GM18505 (cell line): ENCODE measurements around the gene AFF1.
"Not testable (repeated sequence)": the region's sequence is repeated elsewhere in the genome, so short reads cannot be mapped to it uniquely, and the experiment has no call there.

Source experiments
- ATAC-seq: cut with Tn5 transposase; IDR thresholded peaks from one replicate; pipeline ENCODE4 v1.9.1; 2021; ENCODE audit not compliant: unreplicated experiment
- POLR2A ChIP-seq: IDR thresholded peaks from 4 replicates; pipeline ENCODE4 v1.6.1; 2011; ENCODE audit warnings: borderline replicate concordance; ENCODE audit not compliant: insufficient read depth, insufficient read length; ENCODE audit errors: extremely low read depth

The AFF1 gene

DNA sequence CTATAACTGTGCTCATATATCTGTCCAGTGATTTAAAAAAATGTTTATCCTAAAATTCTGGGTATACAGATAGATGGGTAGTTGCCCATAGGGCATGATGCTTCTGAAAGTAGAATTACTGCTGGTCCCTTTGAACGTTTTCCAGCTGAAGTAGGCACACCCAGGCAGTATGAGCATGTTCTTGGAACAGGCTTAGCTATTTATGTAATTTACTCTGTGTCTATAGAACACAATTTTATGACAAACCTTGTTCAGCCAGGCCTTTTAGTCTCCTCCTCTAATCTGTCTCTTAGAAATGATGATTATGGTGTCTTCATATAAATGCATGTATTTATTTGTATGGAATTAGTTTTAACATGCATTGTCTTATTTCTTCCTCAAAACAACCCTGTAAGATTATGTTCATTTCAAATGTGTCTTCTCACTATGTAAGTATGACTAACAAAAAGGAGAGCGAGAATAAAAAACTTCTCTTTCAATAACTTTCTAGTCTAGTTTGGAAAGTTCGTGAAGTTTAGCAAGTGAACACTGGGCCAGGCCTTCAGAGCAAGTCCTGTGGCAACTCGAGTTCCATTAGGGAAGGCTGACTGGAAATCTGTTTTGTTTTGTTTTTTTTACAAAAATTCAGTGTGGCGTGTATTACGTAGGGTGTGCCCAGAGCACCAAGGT lies 142.0 kb downstream of the AFF1 start:
- no peak for ATAC-seq
- TF ChIP-seq POLR2A = no peak

DNA sequence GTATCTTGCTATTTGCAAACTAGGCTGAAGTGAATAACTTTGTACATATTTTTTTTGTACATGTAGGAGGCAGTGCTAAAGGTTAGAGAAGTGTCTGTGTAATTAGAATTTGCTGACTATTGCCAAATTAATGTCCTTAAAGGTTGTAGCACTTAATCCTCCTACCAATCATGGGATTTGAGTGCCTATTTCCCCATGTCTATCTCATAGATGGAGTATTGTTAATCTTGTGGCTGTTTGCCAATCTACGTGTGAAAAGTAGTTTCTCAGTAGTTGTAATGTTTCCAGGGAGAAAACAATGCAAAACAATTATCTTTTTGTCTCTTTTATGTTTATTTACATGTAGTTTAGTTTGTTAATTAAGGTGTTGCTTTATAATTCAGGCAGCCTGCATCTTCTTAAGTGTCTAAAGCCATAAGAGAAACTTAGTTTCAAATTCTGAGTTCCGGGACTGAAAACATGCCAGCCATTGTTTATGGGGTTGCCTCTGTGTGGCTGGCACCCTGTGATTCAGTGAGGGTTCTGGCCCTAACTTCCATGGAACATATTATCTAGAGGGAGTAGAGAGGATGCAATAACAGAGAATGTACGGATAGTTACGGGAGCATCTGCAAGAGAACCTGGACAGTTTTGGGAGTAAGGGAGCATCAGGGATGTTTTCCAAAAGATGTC lies 143.2 kb downstream of the AFF1 start:
- no peak for ATAC-seq
- TF ChIP-seq POLR2A = no peak

DNA sequence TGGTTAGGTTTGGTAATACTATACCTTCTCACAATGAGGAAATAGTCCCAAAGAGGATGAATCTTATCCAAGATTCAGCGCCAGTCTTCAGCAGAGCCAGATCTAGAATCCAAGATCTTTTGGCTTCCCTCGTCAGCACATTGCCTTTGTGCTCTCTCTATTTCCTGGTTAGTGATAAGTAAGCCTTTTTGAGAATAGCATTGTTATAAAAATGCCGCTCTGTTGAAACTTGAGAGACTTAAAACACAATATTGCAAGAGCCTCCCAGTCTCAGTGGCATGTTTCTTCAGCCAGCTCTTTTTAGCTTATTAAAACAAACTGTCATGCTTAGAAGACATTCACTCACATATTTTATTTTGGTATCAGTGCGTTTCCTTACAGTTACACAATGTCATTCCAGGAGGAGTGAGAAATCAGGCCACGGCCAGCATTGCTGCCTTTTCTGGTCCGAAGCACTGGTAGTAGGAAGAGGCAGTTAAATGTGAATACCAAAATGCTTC lies 144.2 kb downstream of the AFF1 start:
- ATAC-seq = no peak
- TF ChIP-seq POLR2A = no peak

DNA sequence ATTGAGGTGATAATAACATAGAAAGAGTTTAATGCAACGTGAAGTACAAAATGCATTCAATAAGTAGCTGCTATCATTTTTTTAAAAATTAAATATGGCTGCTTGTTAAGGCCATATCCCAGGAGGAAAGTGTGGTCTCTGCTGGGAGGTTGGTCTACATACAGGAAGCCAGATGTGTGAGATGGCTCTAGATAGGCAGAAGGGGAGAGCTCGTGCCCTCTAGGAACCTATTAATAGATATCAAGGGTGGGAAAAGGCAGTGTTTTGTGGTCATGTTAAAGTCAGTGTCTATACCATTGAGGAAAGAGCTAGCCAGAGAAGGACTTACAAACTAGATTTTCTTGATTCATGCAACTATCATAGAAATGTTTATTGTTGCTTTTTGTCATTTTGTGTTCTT lies 145.2 kb downstream of the AFF1 start:
- TF ChIP-seq POLR2A = no peak

DNA sequence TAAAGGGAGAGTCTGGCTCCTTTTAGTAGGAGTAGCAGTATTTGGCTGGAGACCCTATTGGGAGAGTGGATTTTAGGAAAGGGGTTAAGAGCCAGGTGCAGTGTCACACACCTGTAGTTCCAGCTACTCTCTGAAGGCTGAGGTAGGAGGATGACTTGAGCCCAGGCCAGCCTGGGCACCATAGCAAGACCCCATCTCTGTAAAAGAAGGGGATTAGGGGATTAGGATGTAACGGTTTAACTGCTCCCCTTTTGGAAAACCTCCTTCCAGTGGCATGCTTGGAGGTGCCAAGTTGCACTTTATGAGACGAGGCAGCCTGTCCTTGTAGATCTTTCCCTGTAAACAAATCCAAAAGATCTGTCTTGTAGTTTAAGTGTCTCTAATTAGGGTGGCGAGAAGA lies 145.7 kb downstream of the AFF1 start:
- no peak for ATAC-seq
- no peak for TF ChIP-seq POLR2A

More for the DNA sequence above, 145.2 kb downstream of the AFF1 start:
- no peak for ATAC-seq

DNA sequence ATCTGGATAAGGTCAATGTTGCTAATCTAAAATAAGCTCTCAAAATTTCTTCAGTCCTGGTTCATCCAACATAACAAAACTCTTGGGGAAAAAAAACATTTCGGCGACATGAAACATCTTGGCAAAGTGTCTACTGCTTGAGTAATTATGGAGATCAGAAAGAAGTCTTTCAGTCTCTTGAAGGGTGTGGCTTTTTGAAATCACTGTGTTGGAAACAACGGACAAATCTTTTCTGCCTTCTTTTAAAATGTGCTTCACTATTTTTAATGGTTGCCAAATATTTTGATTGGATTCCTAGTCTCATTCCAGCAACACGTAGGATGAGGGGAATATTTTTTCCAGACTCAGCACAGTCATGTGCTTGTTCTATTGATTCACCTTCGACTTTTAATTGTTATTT lies 147.0 kb downstream of the AFF1 start:
- TF ChIP-seq POLR2A = no peak

DNA sequence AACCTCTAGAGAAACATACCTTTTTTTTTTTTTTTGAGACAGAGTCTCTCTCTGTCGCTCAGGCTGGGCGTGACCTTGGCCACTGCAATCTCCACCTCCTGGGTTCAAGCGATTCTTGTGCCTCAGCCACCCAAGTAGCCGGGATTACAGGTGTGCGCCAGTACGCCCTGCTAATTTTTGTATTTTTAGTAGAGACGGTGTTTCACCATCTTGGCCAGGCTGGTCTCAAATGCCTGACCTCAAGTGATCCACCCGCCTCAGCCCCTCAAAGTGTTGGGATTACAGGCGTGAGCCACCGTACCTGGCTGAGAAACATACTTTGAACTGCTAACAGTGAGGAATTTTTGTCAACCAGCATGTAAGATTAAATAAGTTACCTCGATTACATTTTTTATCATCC lies 150.9 kb downstream of the AFF1 start:
- ATAC-seq = not testable (repeated sequence)

More for the DNA sequence above, 147.0 kb downstream of the AFF1 start:
- no peak for ATAC-seq

DNA sequence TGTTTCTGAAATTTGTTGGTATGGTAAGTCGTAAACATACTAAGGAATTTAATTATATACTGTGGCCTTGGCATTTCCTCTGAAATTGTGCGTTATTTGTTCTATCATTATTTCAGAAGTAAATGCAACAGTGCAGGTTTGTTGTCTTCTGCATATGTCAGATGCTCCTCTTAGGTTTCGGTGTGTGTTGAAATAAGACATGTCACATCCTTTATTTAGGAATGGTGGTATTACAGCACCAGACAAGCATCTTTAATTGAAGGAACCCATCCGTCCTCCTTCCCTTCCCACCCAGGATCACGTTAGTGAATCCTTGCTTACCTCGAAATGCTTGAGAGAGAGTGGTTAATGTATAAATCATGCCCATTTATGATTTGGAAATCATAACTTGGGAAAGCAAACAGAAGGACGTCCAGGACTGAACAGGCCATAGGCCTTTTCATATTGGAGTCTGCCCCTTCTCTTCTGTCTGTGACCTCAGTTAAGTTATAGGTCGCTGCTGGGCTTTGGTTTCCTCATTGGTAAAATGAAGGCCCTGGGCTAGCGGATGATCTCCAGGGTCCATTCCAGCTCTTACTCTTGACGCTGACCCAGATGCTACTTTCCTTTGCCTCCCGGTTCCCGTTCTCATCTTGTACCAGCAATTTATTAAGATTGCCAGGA lies 151.5 kb downstream of the AFF1 start:
- no peak for TF ChIP-seq POLR2A
- ATAC-seq = no peak

DNA sequence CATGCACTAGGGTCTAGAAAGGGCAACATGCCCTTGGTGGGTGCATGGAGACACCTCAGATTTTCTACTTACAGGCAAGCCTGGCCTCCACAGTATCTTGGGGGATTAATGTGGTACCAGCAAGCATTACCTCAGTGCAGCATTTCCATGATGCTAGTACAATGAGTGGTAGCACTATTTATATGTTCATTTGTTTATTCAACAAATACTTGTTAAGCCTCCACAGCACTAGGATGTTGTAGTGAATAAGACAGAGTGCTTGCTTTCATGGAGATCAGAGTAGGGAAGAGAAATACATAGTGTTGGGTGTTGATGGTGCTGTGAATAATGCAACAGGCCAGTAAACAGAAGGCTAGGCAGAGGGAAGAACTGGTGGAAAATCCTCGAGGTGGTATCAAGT lies 152.2 kb downstream of the AFF1 start:
- no peak for TF ChIP-seq POLR2A
- no peak for ATAC-seq

DNA sequence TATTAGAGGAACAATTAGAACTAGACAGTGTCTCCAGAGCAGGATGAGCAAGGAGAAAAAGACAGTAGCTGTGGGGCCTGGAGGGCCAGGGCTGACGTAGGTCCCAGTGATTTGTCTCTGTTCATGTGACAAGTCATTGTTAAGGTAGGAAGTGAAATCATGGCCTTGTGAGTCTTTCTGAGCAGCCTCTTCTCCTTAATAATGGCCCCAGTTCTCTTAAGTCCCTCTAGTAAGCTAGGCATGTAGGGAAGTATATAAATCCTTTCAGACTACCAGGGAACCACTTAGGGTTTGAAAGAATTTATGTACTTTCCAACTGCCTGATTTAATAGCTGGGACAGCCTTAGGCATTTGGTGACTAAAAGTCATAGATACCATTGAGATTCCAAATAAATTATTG lies 152.6 kb downstream of the AFF1 start:
- TF ChIP-seq POLR2A = no peak
- ATAC-seq = no peak

DNA sequence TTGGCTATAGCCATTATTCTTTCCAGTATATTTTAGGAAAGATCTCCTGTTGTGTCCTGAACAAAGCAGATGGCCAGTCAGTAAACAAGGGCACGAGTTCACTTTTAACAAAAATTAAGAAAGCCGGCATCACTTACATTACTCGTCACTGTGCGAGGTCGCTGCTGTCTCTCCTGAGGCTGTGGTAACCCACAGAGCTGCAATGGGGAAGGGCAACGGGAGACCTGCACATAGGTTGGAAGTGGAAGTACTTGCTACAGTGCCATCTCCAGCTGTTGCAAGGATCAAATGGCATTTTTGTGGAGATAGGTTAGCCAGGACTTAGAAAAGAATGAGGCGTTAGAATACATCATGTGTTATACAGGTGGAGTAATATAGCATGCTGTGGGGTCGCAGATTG lies 153.4 kb downstream of the AFF1 start:
- no peak for ATAC-seq
- no peak for TF ChIP-seq POLR2A

DNA sequence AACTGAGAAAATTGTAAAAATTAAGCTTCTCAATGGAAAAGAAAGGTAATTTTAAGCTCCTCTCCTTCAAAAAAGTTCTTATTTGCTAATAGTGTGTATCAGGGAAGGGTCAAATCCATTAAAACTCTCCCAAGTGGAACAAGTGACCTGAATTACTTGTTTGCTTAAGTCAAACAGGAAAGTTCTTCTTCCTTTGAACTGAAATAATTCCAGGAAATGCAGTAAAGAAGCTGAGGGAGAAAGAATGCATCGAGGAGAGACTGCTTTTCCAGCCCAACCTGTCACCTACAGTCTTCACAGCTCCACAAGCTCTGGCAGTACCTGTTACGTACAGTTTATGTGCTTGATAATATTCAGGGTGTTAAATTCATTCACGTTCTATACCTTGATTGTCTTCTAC lies 154.6 kb downstream of the AFF1 start:
- TF ChIP-seq POLR2A = no peak
- no peak for ATAC-seq

DNA sequence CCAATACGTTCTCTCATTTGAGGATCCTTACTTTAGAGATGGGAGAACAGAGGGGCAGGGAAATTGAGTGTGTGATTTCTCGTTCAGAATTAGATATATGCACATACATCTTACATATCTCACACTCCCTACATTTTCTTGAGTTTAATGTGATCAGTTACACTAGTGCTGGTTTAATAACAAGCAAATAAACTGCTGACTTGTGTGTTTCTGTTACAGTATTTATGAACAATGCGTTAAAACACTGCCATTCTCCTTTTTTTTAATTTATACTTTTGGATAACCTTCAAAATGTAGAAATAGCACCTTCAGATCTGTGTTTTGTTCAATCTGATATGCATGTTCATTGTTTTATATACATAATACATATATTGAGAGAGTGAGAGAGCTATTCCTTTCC lies 155.5 kb downstream of the AFF1 start:
- TF ChIP-seq POLR2A = no peak
- no peak for ATAC-seq

DNA sequence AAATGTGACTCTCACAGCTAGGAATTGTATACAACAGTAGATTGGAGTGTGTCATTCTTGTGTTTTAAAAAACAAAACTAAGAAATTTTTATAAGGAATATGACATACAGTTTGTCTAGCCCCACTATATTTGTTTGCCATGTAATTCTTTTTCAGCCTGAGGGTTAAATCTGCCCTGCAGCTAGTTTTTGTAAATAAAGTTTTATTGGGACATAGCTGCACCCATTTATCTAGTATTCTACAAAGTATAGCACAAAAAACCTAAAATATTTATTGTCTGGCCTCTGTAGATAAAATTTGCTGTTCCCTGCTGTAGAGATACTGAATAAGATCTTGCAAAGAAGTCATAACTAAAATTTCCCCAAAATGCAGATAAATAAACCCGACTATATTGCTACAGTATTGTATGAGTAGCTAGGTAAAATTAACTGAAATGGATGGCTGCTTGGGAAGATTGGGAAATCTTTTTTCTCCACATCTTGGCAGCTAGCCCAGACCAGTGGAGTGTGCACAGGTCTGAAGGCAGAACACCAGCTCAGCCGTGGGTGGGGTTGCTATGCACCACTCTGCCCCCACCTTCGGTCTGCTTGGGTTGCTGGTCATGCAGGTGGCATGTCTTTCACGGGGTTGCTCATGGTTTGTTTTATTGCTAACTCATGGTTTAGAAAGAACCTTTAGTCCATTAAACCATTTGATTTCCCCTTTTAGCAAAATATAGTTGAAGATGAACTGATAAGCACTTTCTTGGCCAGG lies 157.8 kb downstream of the AFF1 start:
- peak; percentile 42 for ATAC-seq
- TF ChIP-seq POLR2A = no peak

DNA sequence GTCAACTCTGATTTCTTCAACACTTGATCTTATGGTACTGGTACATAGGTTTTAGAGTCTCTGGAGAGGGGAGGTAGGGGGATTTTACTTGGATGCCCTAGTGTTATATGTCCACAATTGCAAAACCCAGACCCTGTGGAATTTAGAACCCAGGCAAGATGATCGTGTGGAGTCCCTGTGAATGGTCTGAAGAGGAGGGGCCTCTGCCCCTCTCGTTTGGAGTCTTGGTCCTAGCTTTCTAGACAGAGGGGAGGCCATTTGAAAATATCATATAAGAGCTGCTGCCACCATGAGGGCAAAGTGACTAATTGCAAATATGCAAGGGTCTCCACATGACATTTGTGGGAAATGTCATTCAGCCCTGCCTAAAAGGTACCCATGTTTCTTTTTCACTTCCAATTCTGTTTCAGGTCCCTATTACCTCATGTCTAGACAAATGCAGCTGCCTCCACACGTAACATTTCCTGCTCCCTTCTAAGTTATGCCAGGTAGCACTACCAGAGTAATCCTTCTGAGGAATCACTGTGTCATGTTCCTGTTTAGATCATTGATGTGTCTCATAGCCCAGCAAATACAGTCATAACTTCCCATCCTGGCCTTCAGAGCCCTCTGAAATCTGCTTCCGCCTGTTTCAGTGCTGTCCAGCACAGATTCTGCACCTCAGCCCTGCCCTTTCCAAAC lies 158.8 kb downstream of the AFF1 start:
- TF ChIP-seq POLR2A = no peak
- peak; percentile 84 for ATAC-seq
